K562 (cell line): Measurements from ENCODE around the gene DHTKD1. TPM values are rescaled to one million over a fixed set of nuclear protein-coding genes. Genes with fewer than 3 reads are reported as not detected.

ENCODE experiments used
- ATAC-seq: fragments of 200-7000 bp; cut with Tn5 transposase; 3 replicates; pipeline ENCODE4 v1.9.1; 2020; ENCODE audit warnings: moderate library complexity
- BruUV-seq: library from RNA; stranded (reverse); fragments of 400-500 nt; replicated peaks from 2 replicates; lab custom pipeline; 2021; lab: Mats Ljungman, UMichigan
- CTCF ChIA-PET: fragments of 300-600 bp; formaldehyde crosslinking; extraction: SDS; loops from one replicate; lab custom pipeline; 2021; ENCODE audit warnings: low intra/inter-chr PET ratio; lab: Yijun Ruan, JAX
- POLR2A ChIA-PET: fragments of 300-600, 350-650 bp; sonication (Branson Sonifier 250); formaldehyde crosslinking; extraction: SDS; loops from one replicate; lab custom pipeline; 2021; ENCODE audit warnings: antibody characterized with exemption, inconsistent platforms; lab: Yijun Ruan, JAX
- DNase-seq, 4 experiments: peaks; one replicate each; pipeline versions ENCODE4 v3.0.0 to v3.0.0-alpha.2; 2011 to 2018; ENCODE audit warnings: low spot score in 3 of 4, mixed read lengths in 3 of 4; ENCODE audit errors: extremely low read depth in 1 of 4
- FAIRE-seq: peaks from 2 replicates; lab custom pipeline; 2011; peaks lifted over from hg19 to GRCh38; lab: Jason Lieb, UNC
- H2AFZ ChIP-seq: 2 replicates; pipeline ENCODE4 v1.6.0; 2011; ENCODE audit warnings: low read depth, low read length, control low read depth, inconsistent platforms
- H3K27ac ChIP-seq: fragments of 200-600 bp; 3 replicates; pipeline ENCODE4 v1.8.0; 2011; ENCODE audit warnings: low read depth, mild to moderate bottlenecking, control low read depth, inconsistent platforms, low read length, moderate library complexity, mixed read lengths; ENCODE audit errors: extremely low read depth
- H3K27me3 ChIP-seq, 2 experiments: fragments of 300-600 bp in 1 of 2; 2 replicates in 1 of 2; 3 replicates in 1 of 2; pipeline versions ENCODE4 v1.6.0 to v1.8.0; 2011; ENCODE audit warnings: inconsistent platforms in 2 of 2, low read length in 2 of 2, mild to moderate bottlenecking in 1 of 2, mixed read lengths in 1 of 2, moderate library complexity in 1 of 2; ENCODE audit not compliant: control insufficient read depth in 2 of 2, insufficient read depth in 2 of 2
- H3K36me3 ChIP-seq: fragments of 300-600 bp; 3 replicates; pipeline ENCODE4 v1.8.0; 2011; ENCODE audit warnings: mild to moderate bottlenecking, low read length, inconsistent platforms; ENCODE audit not compliant: control insufficient read depth, insufficient read depth
- H3K4me1 ChIP-seq, 2 experiments: fragments of 200-600 bp in 1 of 2; replicated peaks in 1 of 2; 2 replicates in 1 of 2; 3 replicates in 1 of 2; pipeline versions ENCODE4 v1.5.1 to v1.8.0; 2011; ENCODE audit warnings: inconsistent platforms in 2 of 2, low read length in 2 of 2, mild to moderate bottlenecking in 1 of 2, mixed read lengths in 1 of 2, moderate library complexity in 1 of 2; ENCODE audit not compliant: control insufficient read depth in 2 of 2, insufficient read depth in 2 of 2
- H3K4me2 ChIP-seq: 2 replicates; pipeline ENCODE4 v1.6.1; 2011; ENCODE audit warnings: low read length, control low read depth, inconsistent platforms, mixed read lengths; ENCODE audit not compliant: insufficient read depth
- H3K4me3 ChIP-seq: fragments of 200-600 bp; sonication (generic), shearing (Covaris generic); 2 replicates; pipeline ENCODE4 v1.5.1; 2016; ENCODE audit warnings: control low read depth, inconsistent platforms
- H3K79me2 ChIP-seq: fragments of 200-600 bp; 3 replicates; pipeline ENCODE4 v1.8.0; 2011; ENCODE audit warnings: low read length, inconsistent platforms; ENCODE audit not compliant: control insufficient read depth, insufficient read depth
- H3K9ac ChIP-seq, 2 experiments: 2 replicates each; pipeline versions ENCODE4 v1.6.0 to v1.6.1; 2011; ENCODE audit warnings: low read depth in 2 of 2, low read length in 2 of 2, control low read depth in 1 of 2, inconsistent platforms in 1 of 2, mild to moderate bottlenecking in 1 of 2, mixed read lengths in 1 of 2; ENCODE audit not compliant: insufficient read depth in 1 of 2
- H3K9me1 ChIP-seq: one replicate; pipeline ENCODE4 v1.6.0; 2011; ENCODE audit warnings: inconsistent platforms, mild to moderate bottlenecking, low read length, moderate library complexity; ENCODE audit not compliant: control insufficient read depth, insufficient read depth
- H3K9me3 ChIP-seq: replicated peaks from 2 replicates; pipeline ENCODE4 v1.5.1; 2011; ENCODE audit warnings: low read depth, low read length, inconsistent platforms; ENCODE audit not compliant: control insufficient read depth, insufficient read depth
- H4K20me1 ChIP-seq: replicated peaks from 2 replicates; pipeline ENCODE4 v1.6.1; 2011; ENCODE audit warnings: low read length, inconsistent platforms, mixed read lengths; ENCODE audit not compliant: control insufficient read depth, insufficient read depth
- BCL6 ChIP-seq: fragments of 250-450 bp; sonication (Bioruptor Pico); IDR thresholded peaks from 2 replicates; pipeline ENCODE4 v1.4.0; 2020
- CBX5 ChIP-seq: IDR thresholded peaks from 2 replicates; pipeline ENCODE4 v1.6.1; 2014; ENCODE audit warnings: low read depth, borderline replicate concordance
- DLX4 ChIP-seq: fragments of 250-450 bp; sonication (Bioruptor Pico); IDR thresholded peaks from 2 replicates; pipeline ENCODE4 v1.6.1; 2021; ENCODE audit warnings: mild to moderate bottlenecking
- EP400 ChIP-seq: fragments of 450-650 bp; IDR thresholded peaks from 2 replicates; pipeline ENCODE4 v1.6.1; 2017; ENCODE audit warnings: antibody characterized with exemption, mild to moderate bottlenecking, moderate library complexity
- GTF3C2 ChIP-seq: IDR thresholded peaks from 3 replicates; pipeline ENCODE4 v1.6.1; 2011; ENCODE audit warnings: borderline replicate concordance, mild to moderate bottlenecking, moderate library complexity; ENCODE audit not compliant: insufficient read length; ENCODE audit errors: extremely low read depth
- MAFK ChIP-seq: IDR thresholded peaks from 2 replicates; pipeline ENCODE4 v1.6.1; 2011; ENCODE audit warnings: low read length, improper control_type of control experiment
- SP2 ChIP-seq: IDR thresholded peaks from 2 replicates; pipeline ENCODE4 v1.6.1; 2011; ENCODE audit warnings: mild to moderate bottlenecking, low read depth, low read length, moderate library complexity; ENCODE audit not compliant: poor library complexity, severe bottlenecking; ENCODE audit errors: extremely low read depth
- XRCC4 ChIP-seq: IDR thresholded peaks from one replicate; pipeline ENCODE4 v1.6.1; 2011; ENCODE audit not compliant: insufficient read depth, insufficient read length; ENCODE audit errors: extremely low read depth
- ZBTB17 ChIP-seq: fragments of 450-650 bp; formaldehyde crosslinking; IDR thresholded peaks from 2 replicates; pipeline ENCODE4 v1.4.0; 2020; ENCODE audit warnings: mild to moderate bottlenecking
- ZNF23 ChIP-seq: fragments of 250-450 bp; sonication (Bioruptor Pico); IDR thresholded peaks from 2 replicates; pipeline ENCODE4 v1.4.0; 2020; ENCODE audit warnings: mild to moderate bottlenecking
- ZNF282 ChIP-seq: sonication (generic); formaldehyde crosslinking; IDR thresholded peaks from 2 replicates; pipeline ENCODE4 v1.8.1; 2023; ENCODE audit warnings: missing genetic modification reagents
- WGBS: fragments of 100-300 bp; shearing (Covaris generic); methylation state at CpG from one replicate; pipeline ENCODE4 v1.1.6; 2016; ENCODE audit warnings: low coverage, mixed read lengths; ENCODE audit not compliant: insufficient coverage; ENCODE audit errors: missing lambda C conversion rate; 5-methylcytosine and 5-hydroxymethylcytosine counted together
- in situ Hi-C: fragments of 300-500 bp; cut with MboI; formaldehyde crosslinking; loops from 4 replicates; pipeline ENCODE4 v1.15.0; 2018; ENCODE audit warnings: inconsistent platforms, mixed read lengths
- intact Hi-C: fragments of 100-400 bp; cut with micrococcal nuclease; formaldehyde crosslinking; loops from 2 replicates; pipeline ENCODE4 v1.14.2; 2022
- polyA plus RNA-seq, 8 experiments: library from polyadenylated mRNA; depleted of rRNA in 4 of 8; stranded (reverse) in 5 of 8; unstranded in 3 of 8; fragments of >200 nt; fragmentation: Nextera tagmentation in 2 of 8; fragmentation: Illumina TruSeq in 1 of 8; extraction: Ambion mirVana in 2 of 8; extraction: Trizol in 1 of 8; gene quantifications; 2 replicates each; pipeline versions ENCODE4 v1.2.1 to v1.2.3, GENCODE V29; 2011 to 2014; ENCODE audit warnings: inconsistent platforms in 1 of 8, missing spikeins in 1 of 8
- total RNA-seq, 7 experiments: library from RNA; depleted of rRNA in 6 of 7; stranded (reverse); fragments of >200 nt in 6 of 7; fragmentation: Illumina TruSeq in 2 of 7; extraction: Trizol in 2 of 7; gene quantifications; 2 replicates each; pipeline versions ENCODE4 v1.2.1 to v1.2.3, GENCODE V29; 2011 to 2021; ENCODE audit warnings: low replicate concordance in 1 of 7

DHTKD1 gene
- total and polyA plus RNA-seq, 9 of the 15 experiments (the other 6 are each of a cell fraction or from before 2014, with no cell fraction given), result 3.1 to 19.7 (median 6.8) TPM

GRCh38 chr10:12156367-12157123 is 87.8 kb downstream of the DHTKD1 start (continued):
- TF ChIP-seq ZBTB17 (CRISPR knock-in tag), result no peak
- no peak for TF ChIP-seq XRCC4
- no peak for TF ChIP-seq CBX5
- no peak for TF ChIP-seq BCL6 (CRISPR knock-in tag)
- no peak for TF ChIP-seq ZNF282 (CRISPR knock-in tag)
- TF ChIP-seq SP2, result no peak

- H3K27me3 ChIP-seq, result no peaks in the 10 kb centered on the region
- no peak for FAIRE-seq
Observed at GRCh38 chr10:12158111-12158510, 89.4 kb downstream of the DHTKD1 start.

More at GRCh38 chr10:12158111-12158510, 89.4 kb downstream of the DHTKD1 start:
- intact Hi-C loops (no loop called here), in situ Hi-C loops (no loop called here)
- H3K27ac ChIP-seq, result no peak overlapping the region
- H3K36me3 ChIP-seq, result peaks cover 14% of the 10 kb centered on the region
- CTCF ChIA-PET, result no interaction called here
- H2AFZ ChIP-seq, result no peak overlapping the region
- BruUV-seq, result no TSS peak
- H3K4me2 ChIP-seq, result no peak overlapping the region
- H3K9ac ChIP-seq, result no peak overlapping the region
- H3K4me1 ChIP-seq, result no peaks in the 10 kb centered on the region; a peak in 1 of 5 replicates
- H3K79me2 ChIP-seq, result no peaks in the 10 kb centered on the region
- H3K4me3 ChIP-seq, result no peak overlapping the region
- ATAC-seq, result no peak
- H4K20me1 ChIP-seq, result no peaks in the 10 kb centered on the region
- TF ChIP-seq EP400, result no peak
- no peak for TF ChIP-seq MAFK
- no peak for TF ChIP-seq ZNF23 (CRISPR knock-in tag)
- TF ChIP-seq GTF3C2, result no peak
- no peak for TF ChIP-seq DLX4
- TF ChIP-seq, all 486 proteins: peak for 0
- Histone ChIP-seq H3K9me1 (no peaks in the 10 kb centered on the region), H3K9me3 (no peaks in the 10 kb centered on the region; the same call in 1 of the 2 replicates)
- DNase-seq, result no peak
- 64% methylated on average over 3 of the region's 3 CpGs for WGBS
- POLR2A ChIA-PET, result interaction anchor here (2.0 kb wide), 1 partner anchor 11 kb away, joined by 8 read pairs; no protein-coding TSS in a partner anchor
